Measurements from ENCODE around the gene ARHGAP4. TPM values are rescaled to one million over a fixed set of nuclear protein-coding genes. Genes with fewer than 3 reads are reported as not detected.

The ARHGAP4 gene
- total and polyA plus RNA-seq, 10 of the 15 experiments (the other 5 are each of a cell fraction or from before 2014, with no cell fraction given) = 0.71 to 120 (median 44.3) TPM

- POLR2A ChIA-PET = interaction anchor here (1.6 kb wide), 1 partner anchor 9 kb away, joined by 6 read pairs; no protein-coding TSS in a partner anchor
- FAIRE-seq = no peak
- DNase-seq (ENCODE audit: low read depth, low spot score) = no peak
Measured at GRCh38 chrX:153933748-153934147, 7.7 kb upstream of the ARHGAP4 start.

GRCh38 chrX:153932220-153932915 lies 6.3 kb upstream of the ARHGAP4 start:
- WGBS (ENCODE audit: insufficient coverage, insufficient replicate concordance, low lambda C conversion rate, missing lambda C conversion rate) = 91% methylated on average over 13 of the region's 13 CpGs
- ATAC-seq = no peak
- Histone ChIP-seq H3K27me3 (replicated peaks in 1 of 2; ENCODE audit: control insufficient read depth in 2 of 2, insufficient read depth in 2 of 2, low read length in 1 of 2) (no peaks in the 10 kb centered on the region), H3K36me3 (ENCODE audit: control insufficient read depth in 2 of 2, insufficient read depth in 2 of 2, low read length in 1 of 2) (peaks cover 0 to 2% of the 10 kb centered on the region in 2 experiments; a peak in 3 of 4 replicates), H3K4me1 (ENCODE audit: control insufficient read depth, insufficient read depth, low read length) (no peaks in the 10 kb centered on the region; the same call in 1 of the 2 replicates), H3K9ac (ENCODE audit: control insufficient read depth, insufficient read depth, low read length) (no peak overlapping the region), H3K4me3 (no peak overlapping the region), H3K4me2 (ENCODE audit: control insufficient read depth, insufficient read depth) (no peak overlapping the region), H3K79me2 (ENCODE audit: control insufficient read depth, insufficient read depth, low read length) (peaks cover 16% of the 10 kb centered on the region), H3K27ac (ENCODE audit: control insufficient read depth, insufficient read depth) (no peak overlapping the region), H4K20me1 (ENCODE audit: control insufficient read depth, insufficient read depth) (no peaks in the 10 kb centered on the region), H2AFZ (ENCODE audit: control insufficient read depth, low read depth, low read length) (no peak overlapping the region), H3K9me3 (replicated peaks; ENCODE audit: control insufficient read depth, insufficient read depth, low read length) (no peaks in the 10 kb centered on the region; the same call in 2 of the 3 replicates)
- ChIA-PET RAD21 (ENCODE audit: unreplicated experiment) (no interaction called here), SMC1A (ENCODE audit: uncharacterized antibody, unreplicated experiment) (interaction anchor here (1.6 kb wide), 1 partner anchor 15 kb away, joined by 4 read pairs; no protein-coding TSS in a partner anchor), CTCF (interaction anchor here (1.4 to 4.4 kb wide), 2 partner anchors 10 to 15 kb away, joined by 5 to 28 read pairs; no protein-coding TSS in a partner anchor), POLR2A (no interaction called here)
- intact Hi-C loops (cut with micrococcal nuclease; ENCODE audit: unreplicated experiment) = no loop called here
- BruUV-seq (replicated peaks) = no TSS peak
- no peak for DNase-seq (ENCODE audit: low read depth, low spot score)
- TF ChIP-seq CEBPB (IDR thresholded peaks at IDR 0.05; ENCODE audit: borderline replicate concordance in 1 of 2, low read depth in 2 of 2, low read length in 2 of 2) (no peak), HDGF (IDR thresholded peaks at IDR 0.05) (no peak), CBFB (IDR thresholded peaks at IDR 0.05; ENCODE audit: low read depth) (no peak), RUNX3 (IDR thresholded peaks at IDR 0.05; ENCODE audit: low read length) (no peak), MTA3 (IDR thresholded peaks at IDR 0.05; ENCODE audit: borderline replicate concordance, low read length) (no peak), ZNF217 (IDR thresholded peaks at IDR 0.05) (no peak), POU2F2 (IDR thresholded peaks at IDR 0.05; ENCODE audit: borderline replicate concordance, low read depth, low read length) (no peak), ZNF384 (IDR thresholded peaks at IDR 0.05; ENCODE audit: borderline replicate concordance, low read depth, low read length) (no peak), BHLHE40 (IDR thresholded peaks at IDR 0.05; ENCODE audit: borderline replicate concordance in 1 of 2, low read depth in 2 of 2, low read length in 1 of 2) (no peak), USF1 (IDR thresholded peaks at IDR 0.05; ENCODE audit: borderline replicate concordance, extremely low read length, insufficient read depth, low read depth, low read length) (no peak), EZH2 (IDR thresholded peaks at IDR 0.05; ENCODE audit: borderline replicate concordance, control insufficient read depth, low read depth, low read length) (no peak)
- no peak for FAIRE-seq
- in situ Hi-C loops (cut with MboI) = loop anchor here (5.0 kb wide), 1 partner anchor 440 kb away; the partner anchor contains the start of gene FLNA

More at GRCh38 chrX:153933748-153934147, 7.7 kb upstream of the ARHGAP4 start:
- ChIA-PET RAD21 (ENCODE audit: unreplicated experiment) (interaction anchor here (1.6 kb wide), 1 partner anchor 48 kb away, joined by 3 read pairs; no protein-coding TSS in a partner anchor), CTCF (interaction anchor here (1.0 to 4.4 kb wide), 4 partner anchors 9 to 19 kb away, joined by 3 to 28 read pairs (median 4); no protein-coding TSS in a partner anchor), SMC1A (ENCODE audit: uncharacterized antibody, unreplicated experiment) (interaction anchor here (1.0 to 1.6 kb wide), 3 partner anchors 8 to 35 kb away, joined by 3 to 4 read pairs (median 4); no protein-coding TSS in a partner anchor)
- TF ChIP-seq TCF3 (IDR thresholded peaks at IDR 0.05; ENCODE audit: borderline replicate concordance, insufficient read depth, low read depth, low read length) = no peak
- no peak for TF ChIP-seq POU2F2 (IDR thresholded peaks at IDR 0.05; ENCODE audit: borderline replicate concordance, low read depth, low read length)
- no peak for TF ChIP-seq GABPA (IDR thresholded peaks at IDR 0.05; ENCODE audit: low read depth)
- TF ChIP-seq CEBPB (IDR thresholded peaks at IDR 0.05; ENCODE audit: borderline replicate concordance in 1 of 2, low read depth in 2 of 2, low read length in 2 of 2) = no peak
- no peak for TF ChIP-seq PML (IDR thresholded peaks at IDR 0.05; ENCODE audit: low read length)
- no TSS peak for BruUV-seq (replicated peaks)
- no peaks in the 10 kb centered on the region for H3K27me3 ChIP-seq (replicated peaks in 1 of 2; ENCODE audit: control insufficient read depth in 2 of 2, insufficient read depth in 2 of 2, low read length in 1 of 2)
- H2AFZ ChIP-seq (ENCODE audit: control insufficient read depth, low read depth, low read length) = no peak overlapping the region
- peak overlapping the region; percentile 77 for H3K4me2 ChIP-seq (ENCODE audit: control insufficient read depth, insufficient read depth)
- peaks cover 13% of the 10 kb centered on the region for H3K79me2 ChIP-seq (ENCODE audit: control insufficient read depth, insufficient read depth, low read length)
- no peaks in the 10 kb centered on the region for H4K20me1 ChIP-seq (ENCODE audit: control insufficient read depth, insufficient read depth)
- H3K9ac ChIP-seq (ENCODE audit: control insufficient read depth, insufficient read depth, low read length) = peak overlapping the region; percentile 71
- in situ Hi-C loops (cut with MboI) = loop anchor here (5.0 kb wide), 1 partner anchor 439 kb away; the partner anchor contains the start of gene FLNA
- H3K4me3 ChIP-seq = peak overlapping the region; percentile 90
- no peaks in the 10 kb centered on the region for H3K9me3 ChIP-seq (replicated peaks; ENCODE audit: control insufficient read depth, insufficient read depth, low read length)
- 24% methylated on average over 7 of the region's 7 CpGs for WGBS (ENCODE audit: insufficient coverage, insufficient replicate concordance, low lambda C conversion rate, missing lambda C conversion rate)
- no peak for ATAC-seq
- no peaks in the 10 kb centered on the region; the same call in 1 of the 2 replicates for H3K4me1 ChIP-seq (ENCODE audit: control insufficient read depth, insufficient read depth, low read length)
- no peak overlapping the region for H3K27ac ChIP-seq (ENCODE audit: control insufficient read depth, insufficient read depth)
- H3K36me3 ChIP-seq (ENCODE audit: control insufficient read depth in 2 of 2, insufficient read depth in 2 of 2, low read length in 1 of 2) = peaks cover 0 to 2% of the 10 kb centered on the region in 2 experiments; a peak in 3 of 4 replicates
- intact Hi-C loops (cut with micrococcal nuclease; ENCODE audit: unreplicated experiment) = no loop called here

Data from GM12878 (cell line).